Measurements from ENCODE around the gene SOCS3. TPM values are rescaled to one million over a fixed set of nuclear protein-coding genes. Genes with fewer than 3 reads are reported as not detected.

The SOCS3 gene
- total and polyA plus RNA-seq, 10 of the 15 experiments (the other 5 are each of a cell fraction or from before 2014, with no cell fraction given) = 0.05 to 3.9 (median 1.0) TPM

- ATAC-seq (no peak), FAIRE-seq (no peak), DNase-seq (ENCODE audit: low read depth, low spot score) (no peak)
- Histone ChIP-seq H4K20me1 (ENCODE audit: control insufficient read depth, insufficient read depth) (no peaks in the 10 kb centered on the region), H3K4me2 (ENCODE audit: control insufficient read depth, insufficient read depth) (no peak overlapping the region), H3K4me3 (no peak overlapping the region), H3K79me2 (ENCODE audit: control insufficient read depth, insufficient read depth, low read length) (no peaks in the 10 kb centered on the region), H3K9me3 (replicated peaks; ENCODE audit: control insufficient read depth, insufficient read depth, low read length) (no peaks in the 10 kb centered on the region), H3K27ac (ENCODE audit: control insufficient read depth, insufficient read depth) (no peak overlapping the region), H3K9ac (ENCODE audit: control insufficient read depth, insufficient read depth, low read length) (no peak overlapping the region), H3K36me3 (ENCODE audit: control insufficient read depth in 2 of 2, insufficient read depth in 2 of 2, low read length in 1 of 2) (no peaks in the 10 kb centered on the region), H2AFZ (ENCODE audit: control insufficient read depth, low read depth, low read length) (no peak overlapping the region), H3K27me3 (replicated peaks in 1 of 2; ENCODE audit: control insufficient read depth in 2 of 2, insufficient read depth in 2 of 2, low read length in 1 of 2) (no peaks in the 10 kb centered on the region), H3K4me1 (ENCODE audit: control insufficient read depth, insufficient read depth, low read length) (peaks cover 8% of the 10 kb centered on the region)
- intact Hi-C loops (cut with micrococcal nuclease; ENCODE audit: unreplicated experiment) = no loop called here
- RAD21 ChIA-PET (ENCODE audit: unreplicated experiment) = interaction anchor here (0.9 to 1.4 kb wide), 2 partner anchors 9 to 85 kb away, joined by 3 read pairs; no protein-coding TSS in a partner anchor
- POLR2A ChIA-PET = no interaction called here
- no peak for TF ChIP-seq YBX1 (IDR thresholded peaks at IDR 0.05)
- no peak for TF ChIP-seq CHD1 (IDR thresholded peaks at IDR 0.05; ENCODE audit: low read depth, low read length)
- TF ChIP-seq SIN3A (IDR thresholded peaks at IDR 0.05; ENCODE audit: low read depth, low read length) = no peak
- no peak for TF ChIP-seq RBBP5 (conservative IDR thresholded peaks at IDR 0.05)
- no peak for TF ChIP-seq MEF2A (IDR thresholded peaks at IDR 0.05; ENCODE audit: insufficient read depth, low read depth, low read length)
- TF ChIP-seq ETV6 (conservative IDR thresholded peaks at IDR 0.05 in 1 of 2, IDR thresholded peaks at IDR 0.05 in 1 of 2; ENCODE audit: borderline replicate concordance in 1 of 2, low read depth in 1 of 2) = no peak
- no peak for TF ChIP-seq HDGF (IDR thresholded peaks at IDR 0.05)
- no peak for TF ChIP-seq ZBTB4 (CRISPR knock-in tag; IDR thresholded peaks at IDR 0.05)
- no peak for TF ChIP-seq FOXM1 (IDR thresholded peaks at IDR 0.05; ENCODE audit: low read depth, low read length)
- no peak for TF ChIP-seq POLR2A (IDR thresholded peaks at IDR 0.05; ENCODE audit: low read depth, low read length)
- SMC1A ChIA-PET (ENCODE audit: uncharacterized antibody, unreplicated experiment) = interaction anchor here (0.6 to 2.1 kb wide), 2 partner anchors 9 to 54 kb away, joined by 3 to 8 read pairs; no protein-coding TSS in a partner anchor
- WGBS (ENCODE audit: insufficient coverage, insufficient replicate concordance, low lambda C conversion rate, missing lambda C conversion rate) = 46% methylated on average over 5 of the region's 5 CpGs
- in situ Hi-C loops (cut with MboI) = no loop called here
- no TSS peak for BruUV-seq (replicated peaks)
- CTCF ChIA-PET = interaction anchor here (0.9 to 1.5 kb wide), 2 partner anchors 10 to 11 kb away, joined by 5 to 6 read pairs; no protein-coding TSS in a partner anchor
Observed at GRCh38 chr17:78372841-78373240, 13.0 kb upstream of the SOCS3 start.
